Esophagus muscularis mucosa (tissue), 4 donors: Measurements from ENCODE around the gene CAMK1D. TPM values are rescaled to one million over a fixed set of nuclear protein-coding genes. Genes with fewer than 3 reads are reported as not detected.

Experiments
- DNase-seq: peaks from one replicate; pipeline ENCODE4 v3.0.0-alpha.2; 2017; ENCODE audit errors: extremely low spot score
- H3K27ac ChIP-seq, 4 donors: fragments of 200-600 bp; sonication (generic); replicated peaks in 1 of 4; 1 replicate in 3 of 4; 2 replicates in 1 of 4; pipeline ENCODE4 v1.5.1; 2016 to 2019; ENCODE audit warnings: mild to moderate bottlenecking in 1 of 4
- H3K27me3 ChIP-seq, 4 donors: fragments of 200-600 bp; sonication (generic); one replicate each; pipeline versions ENCODE4 v1.5.1 to v1.6.0; 2016 to 2019
- H3K36me3 ChIP-seq, 4 donors: fragments of 200-600 bp; sonication (generic); one replicate each; pipeline ENCODE4 v1.5.1; 2016 to 2019
- H3K4me1 ChIP-seq, 4 donors: fragments of 200-600 bp; sonication (generic); one replicate each; pipeline ENCODE4 v1.5.1; 2016 to 2019
- H3K4me3 ChIP-seq, 4 donors: fragments of 200-600 bp; sonication (generic); 1 replicate in 2 of 4; 2 replicates in 2 of 4; pipeline ENCODE4 v1.5.1; 2016 to 2019; ENCODE audit warnings: mild to moderate bottlenecking in 4 of 4, moderate library complexity in 1 of 4
- H3K9me3 ChIP-seq, 4 donors: fragments of 200-600 bp; sonication (generic); 1 replicate in 3 of 4; 2 replicates in 1 of 4; pipeline ENCODE4 v1.5.1; 2016 to 2019
- CTCF ChIP-seq, 3 experiments: fragments of 200-600 bp in 2 of 3; fragments of 450-650 bp in 1 of 3; sonication (generic) in 2 of 3; IDR thresholded peaks; one replicate each; pipeline ENCODE4 v1.5.1; 2017 to 2019; ENCODE audit warnings: antibody characterized with exemption in 3 of 3, mild to moderate bottlenecking in 2 of 3, moderate library complexity in 1 of 3
- EP300 ChIP-seq: sonication (generic); formaldehyde crosslinking; IDR thresholded peaks from one replicate; pipeline ENCODE4 v1.6.1; 2017; ENCODE audit warnings: antibody characterized with exemption
- POLR2A ChIP-seq: fragments of 450-650 bp; IDR thresholded peaks from one replicate; pipeline ENCODE4 v1.6.1; 2017; ENCODE audit warnings: antibody characterized with exemption, moderate library complexity, mild to moderate bottlenecking, low read depth
- POLR2AphosphoS5 ChIP-seq, 2 donors: sonication (generic); formaldehyde crosslinking; IDR thresholded peaks; one replicate each; pipeline ENCODE4 v1.6.1; 2017; ENCODE audit warnings: antibody characterized with exemption in 2 of 2
- WGBS: methylation state at CpG from one replicate; pipeline ENCODE4 v1.1.5; 2018; 5-methylcytosine and 5-hydroxymethylcytosine counted together
- intact Hi-C: fragments of 100-400 bp; cut with DNase I; formaldehyde crosslinking; loops from one replicate; pipeline ENCODE4 v1.15.1; 2023
- total RNA-seq, 4 donors: library from RNA; depleted of rRNA; stranded (reverse); fragments of >200 nt; gene quantifications; one replicate each; pipeline versions ENCODE4 v1.1.0 to v1.2.1, GENCODE V29; 2016

The CAMK1D gene
- total RNA-seq, 4 donors from 2014 or later: 8.4 to 15.4 (median 11.3) TPM

- Histone ChIP-seq H3K9me3 (no peaks in the 10 kb centered on the region), H3K4me1 (peaks cover 37 to 76% (median 75%) of the 10 kb centered on the region in 4 donors), H3K27me3 (no peaks in the 10 kb centered on the region), H3K27ac (peak overlapping the region; percentile 80 to 85 (median 82)), H3K4me3 (no peak overlapping the region), H3K36me3 (no peaks in the 10 kb centered on the region)
- TF ChIP-seq EP300 (no peak), POLR2A (no peak), CTCF (IDR thresholded peaks at IDR 0.05) (no peak), POLR2AphosphoS5 (IDR thresholded peaks at IDR 0.05) (no peak)
- DNase-seq: no peak
- intact Hi-C loops: loop anchor here (2.0 kb wide), 1 partner anchor 194 kb away; no protein-coding TSS in a partner anchor
- WGBS: 28% methylated on average over 3 of the region's 3 CpGs
Measured at GRCh38 chr10:12709000-12709401, 359.7 kb downstream of the CAMK1D start.

GRCh38 chr10:12709521-12709963 lies 360.2 kb downstream of the CAMK1D start:
- H3K27me3 ChIP-seq: no peaks in the 10 kb centered on the region
- no peak overlapping the region for H3K4me3 ChIP-seq
- peaks cover 37 to 70% (median 69%) of the 10 kb centered on the region in 4 donors for H3K4me1 ChIP-seq
- intact Hi-C loops: loop anchor here (2.0 kb wide), 1 partner anchor 193 kb away; no protein-coding TSS in a partner anchor
- WGBS: 47% methylated on average over 4 of the region's 4 CpGs
- peak overlapping the region; percentile 80 to 85 (median 82) for H3K27ac ChIP-seq
- DNase-seq: no peak
- no peaks in the 10 kb centered on the region for H3K36me3 ChIP-seq
- H3K9me3 ChIP-seq: no peaks in the 10 kb centered on the region
- TF ChIP-seq POLR2AphosphoS5 (IDR thresholded peaks at IDR 0.05) (no peak), CTCF (IDR thresholded peaks at IDR 0.05) (no peak), POLR2A (no peak), EP300 (no peak)

- Histone ChIP-seq H3K4me3 (no peak overlapping the region), H3K27ac (peak overlapping the region; percentile 80 to 85 (median 82)), H3K4me1 (peaks cover 37 to 65% (median 65%) of the 10 kb centered on the region in 4 donors), H3K27me3 (no peaks in the 10 kb centered on the region), H3K9me3 (no peaks in the 10 kb centered on the region), H3K36me3 (no peaks in the 10 kb centered on the region)
- WGBS: 81% methylated on average over 8 of the region's 8 CpGs
- DNase-seq: no peak
- TF ChIP-seq POLR2AphosphoS5 (IDR thresholded peaks at IDR 0.05) (no peak), POLR2A (no peak), CTCF (IDR thresholded peaks at IDR 0.05) (no peak), EP300 (no peak)
- intact Hi-C loops: loop anchor here (5.0 kb wide), 2 partner anchors 358 to 498 kb away; no protein-coding TSS in a partner anchor
Measured at GRCh38 chr10:12710157-12710556, 360.8 kb downstream of the CAMK1D start.

- H3K27me3 ChIP-seq: no peaks in the 10 kb centered on the region
- peak overlapping the region; percentile 80 to 85 (median 82) for H3K27ac ChIP-seq
- H3K4me1 ChIP-seq: peaks cover 37 to 59% (median 58%) of the 10 kb centered on the region in 4 donors
- no peak for TF ChIP-seq EP300
- TF ChIP-seq POLR2AphosphoS5 (IDR thresholded peaks at IDR 0.05): peak; percentile 48 to 56
- TF ChIP-seq CTCF (IDR thresholded peaks at IDR 0.05): peak; percentile 92 to 97 (median 93)
- no peak for TF ChIP-seq POLR2A
- WGBS: 45% methylated on average over 9 of the region's 9 CpGs
- H3K9me3 ChIP-seq: no peaks in the 10 kb centered on the region
- H3K4me3 ChIP-seq: no peak overlapping the region
- no peaks in the 10 kb centered on the region for H3K36me3 ChIP-seq
- DNase-seq: peak; percentile 96
- intact Hi-C loops: loop anchor here (5.0 kb wide), 2 partner anchors 358 to 498 kb away; no protein-coding TSS in a partner anchor
Measured at GRCh38 chr10:12710594-12711349, 361.4 kb downstream of the CAMK1D start.
